Thyroid gland (tissue), 4 donors: ENCODE measurements around the gene MBIP.

Experiments used
- CTCF ChIP-seq, 6 experiments: fragments of 200-600 bp in 3 of 6; fragments of 450-650 bp in 3 of 6; sonication (generic) in 3 of 6; IDR thresholded peaks; one replicate each; pipeline ENCODE4 v1.5.1; 2016 to 2019; ENCODE audit warnings: antibody characterized with exemption in 6 of 6, mild to moderate bottlenecking in 2 of 6, inconsistent platforms in 1 of 6, moderate library complexity in 1 of 6
- POLR2A ChIP-seq, 2 donors: fragments of 450-650 bp; IDR thresholded peaks; one replicate each; pipeline ENCODE4 v1.6.1; 2017; ENCODE audit warnings: antibody characterized with exemption in 2 of 2, mild to moderate bottlenecking in 2 of 2, moderate library complexity in 1 of 2

- no peak for TF ChIP-seq POLR2A (IDR thresholded peaks at IDR 0.05)
- no peak for TF ChIP-seq CTCF (IDR thresholded peaks at IDR 0.05)
Measured at GRCh38 chr14:36362648-36363047, 42.2 kb upstream of the MBIP start.
